ENCODE measurements around the gene ZNF394.

ZNF394 gene

GRCh38 chr7:99447943-99448342 is 52.1 kb downstream of the ZNF394 start:
- no peak for DNase-seq

- DNase-seq, result no peak
Observed at GRCh38 chr7:99446096-99446495, 54.0 kb downstream of the ZNF394 start.
